Rectal smooth muscle tissue (tissue), 1 donor: ENCODE measurements around the gene PLCB4.
"Not testable (repeated sequence)": the region's sequence is repeated elsewhere in the genome, so short reads cannot be mapped to it uniquely, and the experiment has no call there.

Source experiments
- H3K27ac ChIP-seq: one replicate; pipeline ENCODE4 v1.7.0; 2013; ENCODE audit warnings: low read depth, low read length, inconsistent platforms
- H3K27me3 ChIP-seq: one replicate; pipeline ENCODE4 v1.7.0; 2013; ENCODE audit warnings: low read length; ENCODE audit not compliant: control insufficient read depth, insufficient read depth
- H3K36me3 ChIP-seq: one replicate; pipeline ENCODE4 v1.7.0; 2013; ENCODE audit warnings: low read length; ENCODE audit not compliant: control insufficient read depth, insufficient read depth
- H3K4me1 ChIP-seq: one replicate; pipeline ENCODE4 v1.7.0; 2013; ENCODE audit warnings: low read length; ENCODE audit not compliant: control insufficient read depth, insufficient read depth
- H3K4me3 ChIP-seq: one replicate; pipeline ENCODE4 v1.7.0; 2013; ENCODE audit warnings: low read length
- H3K9ac ChIP-seq: one replicate; pipeline ENCODE4 v1.7.0; 2013; ENCODE audit warnings: low read length

Gene PLCB4

DNA sequence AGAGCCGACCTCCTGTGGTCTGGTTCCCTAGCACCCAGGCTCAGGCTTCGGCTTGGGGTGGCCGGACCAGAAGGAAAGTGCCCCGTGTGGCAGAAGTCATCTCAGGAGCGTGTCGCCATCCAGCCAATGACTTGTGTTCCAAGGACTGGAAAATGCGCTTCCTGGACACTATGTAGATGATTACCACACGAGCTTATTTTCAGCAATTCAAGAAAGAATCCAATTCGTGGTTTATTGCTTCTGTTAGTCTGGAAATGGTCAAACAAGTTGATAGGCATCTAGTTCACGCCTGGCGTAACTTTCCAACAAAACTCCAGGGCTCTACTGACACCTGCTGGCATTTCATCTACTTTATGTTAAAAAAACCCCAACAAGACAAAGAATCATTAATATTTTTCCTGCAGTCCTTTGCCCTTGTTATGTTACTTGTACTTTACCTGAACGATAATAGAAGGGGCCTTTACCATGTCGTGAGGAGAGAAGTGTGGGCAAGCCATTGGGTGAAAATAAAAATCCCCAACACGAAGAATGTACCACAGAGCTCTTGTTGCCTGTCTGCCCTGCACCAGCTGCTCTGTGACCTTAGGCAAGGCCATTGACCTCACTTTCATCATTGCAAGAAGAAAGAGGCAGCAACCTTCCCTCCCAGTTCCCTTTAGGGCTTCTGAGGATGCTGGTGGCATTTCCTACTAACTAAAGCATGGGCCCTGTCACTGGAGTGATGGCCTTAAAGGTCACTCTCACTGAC lies 290.8 kb downstream of the PLCB4 start:
- Histone ChIP-seq H3K36me3 (no peaks in the 10 kb centered on the region), H3K4me3 (no peak overlapping the region), H3K27ac (no peak overlapping the region), H3K4me1 (peaks cover 2% of the 10 kb centered on the region), H3K27me3 (no peaks in the 10 kb centered on the region), H3K9ac (no peak overlapping the region)

- Histone ChIP-seq H3K36me3 (no peaks in the 10 kb centered on the region), H3K27ac (no peak overlapping the region), H3K4me3 (no peak overlapping the region), H3K9ac (no peak overlapping the region), H3K4me1 (peaks cover 2% of the 10 kb centered on the region), H3K27me3 (no peaks in the 10 kb centered on the region)
These were observed 291.5 kb downstream of the PLCB4 start for GRCh38 chr20:9360431-9360830.

DNA sequence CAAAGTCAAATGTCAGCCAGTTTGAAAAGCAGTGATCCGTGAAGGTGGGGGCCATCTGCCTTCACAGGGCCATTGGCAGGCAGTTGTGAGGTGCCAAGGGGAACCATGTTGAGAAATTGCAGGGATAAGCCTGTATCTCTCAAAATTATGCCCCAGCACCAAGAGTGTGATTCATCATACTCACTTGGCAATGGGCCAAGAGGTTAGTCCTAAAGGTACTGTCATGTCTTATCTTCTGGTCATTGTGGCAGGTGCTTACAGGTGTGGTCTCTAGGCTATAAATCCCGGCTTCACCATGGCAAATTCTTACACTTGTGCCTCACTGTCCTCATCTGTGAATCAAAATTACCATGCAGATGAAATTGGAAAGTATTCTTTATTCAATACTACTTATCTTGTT lies 294.8 kb downstream of the PLCB4 start:
- H3K27ac ChIP-seq, result no peak overlapping the region
- no peak overlapping the region for H3K4me3 ChIP-seq
- H3K36me3 ChIP-seq, result no peaks in the 10 kb centered on the region
- no peaks in the 10 kb centered on the region for H3K27me3 ChIP-seq
- no peak overlapping the region for H3K9ac ChIP-seq
- H3K4me1 ChIP-seq, result peaks cover 2% of the 10 kb centered on the region

- no peaks in the 10 kb centered on the region for H3K36me3 ChIP-seq
- H3K4me1 ChIP-seq, result no peaks in the 10 kb centered on the region
- no peak overlapping the region for H3K9ac ChIP-seq
These were observed 298.4 kb downstream of the PLCB4 start for GRCh38 chr20:9367328-9367727.

DNA sequence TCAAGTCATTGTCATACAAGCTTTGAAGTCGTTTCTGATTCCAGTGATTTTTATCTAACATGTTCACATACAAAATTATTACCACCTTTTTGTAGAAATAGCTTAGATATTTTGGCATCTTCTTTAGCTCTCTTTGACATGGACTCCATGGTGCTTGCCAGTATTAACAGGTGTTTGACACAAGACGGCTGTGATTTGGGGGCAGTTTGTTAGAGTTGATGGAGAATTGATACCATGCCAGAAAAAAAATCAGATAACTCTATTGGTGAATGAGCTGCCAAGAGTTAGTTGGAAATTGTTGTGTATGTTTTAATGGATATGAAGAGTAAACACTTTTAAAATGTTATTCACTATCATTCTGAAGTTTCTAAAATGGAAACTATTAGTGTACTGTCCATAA lies 298.9 kb downstream of the PLCB4 start:
- Histone ChIP-seq H3K36me3 (no peaks in the 10 kb centered on the region), H3K27me3 (no peaks in the 10 kb centered on the region)

More at GRCh38 chr20:9367328-9367727, 298.4 kb downstream of the PLCB4 start:
- no peak overlapping the region for H3K4me3 ChIP-seq
- no peaks in the 10 kb centered on the region for H3K27me3 ChIP-seq
- H3K27ac ChIP-seq, result no peak overlapping the region

GRCh38 chr20:9368893-9369292 lies 300.0 kb downstream of the PLCB4 start:
- no peaks in the 10 kb centered on the region for H3K27me3 ChIP-seq
- no peak overlapping the region for H3K27ac ChIP-seq

More for the DNA sequence above, 298.9 kb downstream of the PLCB4 start:
- H3K4me3 ChIP-seq, result no peak overlapping the region
- H3K27ac ChIP-seq, result no peak overlapping the region
- H3K9ac ChIP-seq, result no peak overlapping the region
- no peaks in the 10 kb centered on the region for H3K4me1 ChIP-seq

GRCh38 chr20:9369557-9369956 lies 300.7 kb downstream of the PLCB4 start:
- Histone ChIP-seq H3K36me3 (no peaks in the 10 kb centered on the region), H3K27me3 (no peaks in the 10 kb centered on the region), H3K27ac (no peak overlapping the region), H3K9ac (no peak overlapping the region), H3K4me1 (no peaks in the 10 kb centered on the region), H3K4me3 (no peak overlapping the region)

More at GRCh38 chr20:9368893-9369292, 300.0 kb downstream of the PLCB4 start:
- H3K36me3 ChIP-seq, result no peaks in the 10 kb centered on the region
- no peak overlapping the region for H3K4me3 ChIP-seq
- no peak overlapping the region for H3K9ac ChIP-seq
- no peaks in the 10 kb centered on the region for H3K4me1 ChIP-seq

DNA sequence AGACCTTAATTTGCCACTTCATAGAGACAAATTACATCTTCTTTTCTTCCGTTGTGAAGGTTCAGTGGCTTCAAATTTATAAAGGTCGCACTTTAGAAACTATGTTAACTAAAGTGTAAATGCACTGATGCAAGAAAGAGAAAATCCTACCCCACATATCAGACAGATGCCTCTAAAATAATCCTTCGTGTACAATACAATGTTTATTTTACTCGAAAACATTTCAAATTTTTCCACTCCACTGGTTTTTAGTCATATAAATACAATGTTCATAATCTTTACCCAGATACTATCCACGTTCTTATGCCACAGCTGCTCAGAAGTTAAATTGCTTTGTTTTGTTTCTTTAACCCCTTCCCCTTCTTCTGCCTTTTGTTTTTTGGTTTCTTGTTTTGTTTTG lies 305.2 kb downstream of the PLCB4 start:
- H3K27ac ChIP-seq, result no peak overlapping the region
- H3K36me3 ChIP-seq, result no peaks in the 10 kb centered on the region
- H3K27me3 ChIP-seq, result no peaks in the 10 kb centered on the region

DNA sequence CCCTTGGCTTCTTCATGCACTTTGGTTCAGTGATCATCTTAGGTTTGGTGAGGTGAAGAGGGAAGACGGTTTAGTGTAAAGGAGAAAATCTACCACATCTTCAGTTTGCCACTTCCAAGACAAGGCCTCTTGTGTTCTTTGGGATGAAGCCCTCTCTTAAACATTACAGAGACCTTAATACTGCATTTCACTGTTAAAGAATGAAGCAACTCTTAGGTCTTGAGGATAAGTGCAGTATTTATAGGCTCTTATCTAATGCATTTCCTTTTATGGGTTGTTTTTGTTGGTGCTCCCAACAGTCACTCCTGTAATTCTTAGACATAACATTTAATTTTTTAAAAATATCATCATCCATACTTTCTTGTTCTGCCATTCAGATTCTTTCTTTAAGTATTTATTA lies 305.6 kb downstream of the PLCB4 start:
- no peak overlapping the region for H3K4me3 ChIP-seq
- H3K4me1 ChIP-seq, result no peaks in the 10 kb centered on the region
- no peaks in the 10 kb centered on the region for H3K27me3 ChIP-seq
- no peak overlapping the region for H3K27ac ChIP-seq
- H3K9ac ChIP-seq, result no peak overlapping the region
- H3K36me3 ChIP-seq, result no peaks in the 10 kb centered on the region

More for the DNA sequence above, 305.2 kb downstream of the PLCB4 start:
- Histone ChIP-seq H3K9ac (no peak overlapping the region), H3K4me1 (no peaks in the 10 kb centered on the region), H3K4me3 (no peak overlapping the region)

DNA sequence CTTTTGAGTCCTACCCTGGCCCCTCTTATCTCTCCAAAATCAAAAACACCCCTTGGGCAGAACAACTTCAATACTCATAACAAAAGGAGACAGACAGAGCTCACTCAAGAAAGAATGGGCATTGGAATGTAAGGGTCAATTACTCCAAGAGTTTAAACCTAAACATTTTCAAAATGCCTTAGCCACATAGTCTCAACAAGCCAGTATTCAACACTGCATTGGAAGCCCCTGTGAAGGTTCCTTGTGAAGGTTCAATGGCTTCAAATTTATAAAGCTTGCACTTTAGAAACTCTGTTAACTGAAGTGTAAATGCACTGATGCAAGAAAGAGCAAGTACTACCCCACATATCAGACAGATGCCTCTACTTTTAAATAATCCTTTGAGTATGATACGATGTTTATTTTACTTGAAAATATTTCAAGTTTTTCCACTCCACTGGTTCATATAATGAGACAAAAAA lies 306.4 kb downstream of the PLCB4 start:
- Histone ChIP-seq H3K27ac (no peak overlapping the region), H3K4me1 (no peaks in the 10 kb centered on the region), H3K36me3 (no peaks in the 10 kb centered on the region), H3K9ac (no peak overlapping the region), H3K27me3 (no peaks in the 10 kb centered on the region), H3K4me3 (no peak overlapping the region)

DNA sequence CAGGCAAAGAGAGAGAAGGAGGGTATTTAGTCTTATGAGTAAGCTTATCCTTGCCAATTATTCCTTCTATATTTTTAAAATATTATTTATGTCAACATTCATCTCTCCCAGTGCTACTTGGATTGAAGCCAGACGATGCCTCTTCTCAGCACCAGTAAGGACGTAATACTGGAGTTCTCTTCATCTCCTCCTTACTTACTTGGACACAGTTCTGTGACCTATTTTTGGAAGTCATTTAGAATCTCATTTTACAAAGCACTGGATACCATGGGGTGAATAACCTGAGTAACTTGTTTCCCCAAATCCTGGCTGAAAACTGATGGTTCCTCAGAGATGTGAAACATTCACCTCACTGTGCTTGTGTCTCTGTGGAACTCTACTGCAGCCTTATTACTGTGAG lies 308.1 kb downstream of the PLCB4 start:
- Histone ChIP-seq H3K9ac (no peak overlapping the region), H3K4me3 (no peak overlapping the region), H3K36me3 (no peaks in the 10 kb centered on the region), H3K27me3 (no peaks in the 10 kb centered on the region), H3K27ac (no peak overlapping the region), H3K4me1 (no peaks in the 10 kb centered on the region)

GRCh38 chr20:9385345-9386310 lies 316.7 kb downstream of the PLCB4 start:
- not testable (repeated sequence) for H3K9ac ChIP-seq, H3K36me3 ChIP-seq, H3K4me3 ChIP-seq, H3K27ac ChIP-seq, H3K27me3 ChIP-seq, H3K4me1 ChIP-seq
